Iris pigment epithelial cell (primary cell): ENCODE measurements around the gene RGCC.
"Not testable (repeated sequence)": the region's sequence is repeated elsewhere in the genome, so short reads cannot be mapped to it uniquely, and the experiment has no call there.

Experiments
- DNase-seq: peaks from one replicate; pipeline ENCODE4 v3.0.0-alpha.2; 2011; ENCODE audit warnings: low read depth

The RGCC gene, protein sequence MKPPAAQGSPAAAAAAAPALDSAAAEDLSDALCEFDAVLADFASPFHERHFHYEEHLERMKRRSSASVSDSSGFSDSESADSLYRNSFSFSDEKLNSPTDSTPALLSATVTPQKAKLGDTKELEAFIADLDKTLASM

GRCh38 chr13:41456768-41457588 lies at the start of gene RGCC:
TSS of gene RGCC (plus strand) at chr13:41457550. CDS start at chr13:41457708, 158 bp downstream.
- DNase-seq = peak; percentile 39

DNA sequence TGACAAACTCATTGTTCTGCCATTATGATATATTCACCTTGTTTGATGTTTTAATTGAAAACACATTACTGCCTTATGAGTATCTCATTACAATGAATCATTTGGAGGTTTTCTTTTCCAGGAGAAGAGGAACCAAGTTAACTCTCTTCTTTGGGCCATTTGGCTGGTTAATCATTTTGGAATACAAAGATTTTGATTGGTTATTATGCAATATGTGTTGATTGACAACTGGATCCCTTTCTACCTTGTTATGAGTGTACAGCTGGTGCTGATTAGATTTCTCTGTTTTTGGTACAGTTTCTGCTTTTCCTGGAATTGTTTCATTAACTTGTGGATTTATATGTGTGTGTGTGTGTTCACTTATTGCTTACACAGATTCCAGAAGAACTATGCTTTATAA lies 49.2 kb upstream of the RGCC start:
- DNase-seq = no peak

DNA sequence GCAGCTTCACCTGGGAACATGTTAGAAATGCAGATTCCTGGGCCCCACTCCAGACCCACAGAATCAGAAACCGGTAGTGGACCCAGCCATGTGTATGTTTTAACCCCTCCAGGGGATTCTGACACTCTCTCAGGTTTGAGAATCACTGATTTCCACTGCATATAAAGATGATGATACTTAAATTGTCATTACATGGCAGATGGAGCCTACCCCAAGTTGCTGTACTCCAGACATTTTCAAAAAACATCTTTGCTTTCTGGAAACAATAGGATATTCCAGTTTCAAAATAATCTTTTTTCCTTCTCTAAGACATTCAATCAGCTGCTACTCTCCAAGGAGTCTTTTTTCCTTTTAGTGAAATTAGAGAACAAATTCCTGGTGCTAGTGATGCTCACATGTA lies 48.6 kb upstream of the RGCC start:
- no peak for DNase-seq

DNA sequence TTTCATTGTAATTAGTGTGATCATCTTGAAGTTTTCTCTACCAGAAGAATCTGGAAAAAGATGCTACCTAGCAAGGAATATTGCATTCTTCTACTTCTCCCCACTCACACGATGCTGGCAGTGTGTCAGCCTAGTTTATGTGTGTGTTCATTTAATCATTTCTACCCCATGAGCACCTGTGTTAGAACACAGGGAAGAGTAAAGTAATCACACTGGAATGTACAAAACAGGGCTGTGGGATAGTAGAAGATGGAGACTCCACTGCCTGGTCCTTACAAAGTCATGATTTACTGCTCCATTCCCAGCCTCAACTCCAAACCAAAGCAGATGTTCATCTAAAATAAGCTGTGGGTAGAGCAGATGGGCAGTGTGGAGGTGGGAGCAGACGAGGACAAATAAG lies 47.7 kb upstream of the RGCC start:
- no peak for DNase-seq

GRCh38 chr13:41411060-41411459 lies 46.3 kb upstream of the RGCC start:
- DNase-seq = no peak

GRCh38 chr13:41411522-41411921 lies 45.8 kb upstream of the RGCC start:
- DNase-seq = peak; percentile 70

DNA sequence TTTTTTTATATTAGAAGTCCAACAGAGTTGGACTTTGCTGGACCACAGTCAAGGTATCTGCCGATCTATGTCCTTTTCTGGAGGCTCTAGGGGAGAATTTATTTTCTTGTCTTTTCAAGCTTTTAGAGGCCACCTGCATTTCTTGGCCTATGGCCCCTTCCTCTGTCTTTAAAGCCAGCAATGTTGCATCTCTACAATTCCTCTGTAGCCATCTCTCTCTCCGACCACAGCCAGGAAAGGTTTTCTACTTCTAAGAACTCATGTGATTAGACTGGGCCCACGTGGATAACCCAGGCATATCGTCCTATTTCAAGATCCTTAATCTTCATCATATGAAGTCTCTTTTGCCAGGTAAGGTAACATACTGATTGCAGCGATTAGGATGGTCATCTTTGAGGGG lies 43.5 kb upstream of the RGCC start:
- no peak for DNase-seq

GRCh38 chr13:41416276-41416675 lies 41.1 kb upstream of the RGCC start:
- DNase-seq = no peak

- peak; percentile 78 for DNase-seq
These were observed 39.3 kb upstream of the RGCC start for GRCh38 chr13:41418027-41418426.

- DNase-seq = no peak
These were observed 38.6 kb upstream of the RGCC start for GRCh38 chr13:41418731-41419130.

GRCh38 chr13:41419206-41419605 lies 38.1 kb upstream of the RGCC start:
- no peak for DNase-seq

DNA sequence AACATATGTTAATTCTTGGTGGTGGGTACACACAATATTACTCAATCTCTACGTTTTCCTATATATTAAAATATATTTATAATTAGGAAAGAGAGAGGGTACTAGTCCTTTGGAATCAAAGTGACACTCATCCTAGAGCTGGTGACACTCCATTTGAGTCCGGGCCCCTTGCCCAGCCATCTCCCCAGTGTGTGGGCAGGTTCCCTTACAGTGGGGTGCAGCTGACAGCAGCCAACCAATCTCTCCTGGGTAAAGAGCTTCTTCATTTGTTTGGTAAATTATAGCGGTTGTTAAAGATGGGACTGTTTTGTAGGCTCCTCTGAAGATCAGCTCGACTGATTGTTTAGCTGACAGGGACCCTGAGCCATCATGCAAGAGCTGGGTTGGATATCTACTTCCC lies 37.2 kb upstream of the RGCC start:
- no peak for DNase-seq

DNA sequence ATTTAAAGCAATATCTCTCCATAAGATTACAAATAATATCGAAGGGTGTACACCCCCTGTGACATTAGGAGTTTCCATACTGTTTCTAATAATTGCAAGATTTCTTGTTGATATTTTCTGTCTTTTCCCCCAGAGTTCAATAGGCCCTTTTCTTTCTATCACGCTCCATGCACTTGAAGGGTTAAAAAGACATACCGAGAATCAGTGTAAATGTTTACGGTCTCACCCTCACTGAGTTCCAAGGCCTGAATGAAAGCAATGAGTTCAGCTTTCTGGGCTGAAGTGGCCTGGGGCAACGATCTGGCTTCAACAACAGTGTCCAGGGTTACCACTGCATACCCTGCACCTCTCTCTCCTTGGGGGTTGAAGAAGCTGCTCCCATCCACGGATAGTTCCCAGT lies 36.0 kb upstream of the RGCC start:
- not testable (repeated sequence) for DNase-seq

DNA sequence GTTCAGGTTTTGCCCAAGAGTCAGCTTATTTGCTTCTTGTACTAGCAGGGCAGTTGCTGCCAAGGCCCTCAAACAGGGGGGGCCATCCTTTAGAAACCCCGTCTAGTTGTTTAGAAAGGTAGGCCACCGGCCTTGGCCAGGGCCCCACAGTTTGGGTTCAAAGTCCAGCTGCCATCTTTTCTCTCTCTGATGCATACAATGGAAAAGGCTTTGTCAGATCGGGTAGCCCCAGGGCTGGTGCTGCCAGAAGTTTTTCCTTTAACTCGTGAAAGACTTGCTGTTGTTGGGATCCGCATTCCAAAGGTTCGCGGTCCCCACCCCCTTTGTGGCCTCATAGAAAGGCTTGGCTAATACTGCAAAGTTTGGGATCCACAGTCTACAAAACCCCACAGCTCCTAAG lies 35.4 kb upstream of the RGCC start:
- DNase-seq = not testable (repeated sequence)

DNA sequence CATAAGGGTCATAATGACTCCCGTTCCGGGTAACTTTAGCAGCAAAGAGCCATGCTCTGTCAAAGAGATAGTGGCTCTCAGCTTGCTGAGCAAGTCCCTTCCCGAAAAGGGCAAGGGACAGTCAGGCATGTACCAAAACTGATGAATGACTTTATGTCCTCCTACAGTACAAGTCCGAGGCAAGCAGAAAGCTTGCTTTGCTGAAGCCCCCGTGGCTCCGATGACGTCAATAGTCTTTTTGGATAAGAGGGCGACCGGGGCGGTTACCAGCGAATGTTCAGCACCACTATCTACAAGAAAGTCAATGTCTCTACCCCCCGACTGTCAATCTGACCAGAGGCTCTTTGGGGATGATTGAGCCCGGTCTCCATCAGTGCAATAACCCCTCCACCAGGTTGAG lies 34.1 kb upstream of the RGCC start:
- not testable (repeated sequence) for DNase-seq

DNA sequence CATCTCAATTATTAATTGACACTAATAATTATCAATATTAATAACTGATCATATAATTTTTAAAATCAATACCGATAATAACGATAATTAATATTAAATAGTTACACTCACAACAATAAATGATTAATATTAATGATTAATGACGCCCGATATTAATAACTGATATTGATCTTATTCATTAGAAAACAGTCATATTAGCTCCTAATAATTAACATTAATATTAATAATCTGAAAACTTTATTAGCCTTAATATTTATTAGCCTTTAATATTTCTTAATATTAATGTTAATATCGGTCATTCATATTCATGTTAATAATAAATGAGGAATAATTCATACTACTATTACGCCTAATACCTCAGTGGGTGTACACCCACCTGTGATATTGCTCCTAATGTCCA lies 32.7 kb upstream of the RGCC start:
- not testable (repeated sequence) for DNase-seq

DNA sequence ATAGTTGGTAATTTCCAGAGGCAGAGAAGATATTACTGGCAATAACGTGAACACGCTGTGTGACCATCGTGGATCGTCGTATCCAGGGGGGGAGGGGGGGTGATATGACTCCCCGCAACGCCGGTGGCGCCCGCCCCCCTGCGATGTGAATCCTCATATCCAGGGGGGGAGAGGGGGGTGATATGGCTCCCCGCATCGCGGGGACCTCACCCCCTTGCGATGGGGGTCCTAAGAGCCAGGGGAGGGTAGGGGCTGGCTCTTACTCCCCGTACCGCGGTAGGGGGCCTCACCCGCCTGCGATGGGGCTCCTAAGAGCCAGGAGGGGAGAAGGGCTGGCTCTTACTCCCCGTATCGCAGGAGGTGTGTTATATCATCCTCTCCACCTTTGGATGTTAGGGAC lies 31.3 kb upstream of the RGCC start:
- DNase-seq = no peak

GRCh38 chr13:41427666-41428065 lies 29.7 kb upstream of the RGCC start:
- no peak for DNase-seq

- DNase-seq = no peak
These were observed 29.2 kb upstream of the RGCC start for GRCh38 chr13:41428155-41428554.

GRCh38 chr13:41434030-41434429 lies 23.3 kb upstream of the RGCC start:
- DNase-seq = not testable (repeated sequence)

DNA sequence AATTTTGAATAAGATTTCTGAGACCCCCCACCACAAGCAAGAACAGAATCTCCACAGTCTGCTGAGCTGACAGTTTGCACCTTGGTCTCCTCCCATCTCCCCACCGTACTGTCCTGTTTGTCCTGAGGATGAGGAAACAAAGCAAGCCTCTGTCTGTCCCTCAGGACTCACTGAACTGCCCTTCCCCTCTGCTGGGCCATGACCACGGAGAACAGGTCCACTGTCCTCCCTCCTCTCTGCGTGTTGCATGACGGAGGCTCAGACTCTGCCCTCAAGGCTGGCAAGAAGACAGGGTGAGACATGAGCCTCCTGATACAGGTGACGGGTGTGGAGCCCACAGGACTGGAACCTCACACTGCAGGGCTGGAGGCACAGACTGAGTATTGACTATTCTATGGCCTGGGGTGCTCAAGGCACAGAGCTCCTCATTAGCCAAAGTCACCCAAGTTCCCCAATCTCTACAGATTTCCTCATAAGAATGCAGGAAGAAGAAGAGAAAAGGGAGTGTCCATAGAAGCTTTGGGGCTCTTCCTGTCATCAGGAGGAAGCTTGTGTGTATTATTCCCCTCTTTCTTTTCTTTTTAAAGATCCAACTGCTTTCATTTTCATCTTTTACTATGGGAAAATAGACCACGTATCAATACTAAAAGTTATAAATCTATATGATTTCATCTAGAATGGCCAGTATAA lies 22.4 kb upstream of the RGCC start:
- DNase-seq = no peak

DNA sequence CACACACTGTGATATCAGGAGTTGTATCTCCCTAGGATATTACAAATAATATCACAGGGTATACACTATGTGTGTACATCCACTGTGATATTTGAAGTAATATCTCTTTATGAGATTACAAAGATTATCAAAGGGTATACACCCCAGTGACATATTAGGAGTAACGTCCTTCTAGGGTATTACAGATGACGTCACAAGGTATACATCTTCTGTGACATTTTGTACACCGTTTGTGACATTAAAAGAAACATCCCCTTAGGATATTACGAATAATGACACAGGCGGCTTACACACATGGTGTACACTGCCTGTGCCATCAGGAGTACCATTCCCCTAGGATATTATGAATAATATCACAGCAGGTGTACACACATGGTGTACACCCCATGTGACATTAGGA lies 13.4 kb upstream of the RGCC start:
- DNase-seq = no peak

DNA sequence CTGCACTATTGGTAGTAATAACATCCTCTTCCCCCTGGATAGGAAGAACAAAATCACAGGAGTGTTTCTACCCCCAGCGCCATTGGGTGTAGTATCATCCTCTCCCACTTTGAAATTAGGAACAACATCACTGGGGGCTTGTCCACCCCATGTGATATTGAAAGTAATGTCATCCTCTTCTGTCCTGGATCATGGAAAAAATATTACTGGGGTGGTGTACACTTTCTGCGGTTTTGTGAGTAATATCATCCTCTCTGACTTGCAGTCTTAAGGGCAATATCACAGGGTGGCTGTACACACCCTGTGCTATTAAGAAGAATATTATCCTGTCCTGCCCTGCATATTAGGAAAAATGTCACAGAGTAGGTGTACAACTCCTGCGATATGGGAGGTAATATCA lies 4.9 kb upstream of the RGCC start:
- peak; percentile 8 for DNase-seq
